ENCODE measurements around the gene RNASE13. TPM values are rescaled to one million over a fixed set of nuclear protein-coding genes. Genes with fewer than 3 reads are reported as not detected.

RNASE13 gene
- total RNA-seq, 1 experiment from 2014 or later = not detected

DNA sequence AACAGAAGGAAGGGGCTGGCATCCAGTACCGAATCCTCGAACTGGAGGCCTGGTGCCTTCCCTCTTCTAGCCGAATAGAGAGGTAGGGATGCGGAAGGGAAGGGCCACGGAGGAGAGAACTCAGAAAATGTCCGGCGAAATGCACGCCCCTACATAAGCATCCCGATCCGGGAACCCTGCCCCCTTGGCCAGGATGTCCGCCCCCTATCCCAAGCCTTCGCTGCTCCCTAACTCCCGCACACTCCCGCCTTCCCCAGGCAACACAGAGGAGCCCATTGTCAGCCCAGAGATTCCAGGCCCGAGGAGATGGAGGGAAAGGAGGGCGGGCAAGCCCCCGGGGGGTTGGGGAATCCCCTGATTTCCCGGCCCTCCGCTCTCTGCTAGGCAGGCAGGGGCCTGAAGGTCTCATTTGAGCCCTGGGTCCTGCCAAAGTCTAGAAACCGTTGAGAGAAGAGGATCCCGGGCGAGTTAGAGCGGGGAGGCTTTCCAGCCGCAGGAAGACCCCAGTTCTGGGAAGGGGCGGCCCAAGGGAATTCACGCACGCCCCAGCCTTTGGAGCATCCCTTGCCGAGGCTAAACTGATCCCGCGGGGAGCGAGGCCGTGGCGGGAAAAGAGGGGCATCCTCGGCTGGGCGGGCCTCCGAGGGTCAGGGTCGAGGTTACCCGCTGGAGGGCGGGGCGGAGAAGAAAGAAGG, 34.9 kb upstream of the RNASE13 start (continued):
- TF ChIP-seq, protein P1, sequence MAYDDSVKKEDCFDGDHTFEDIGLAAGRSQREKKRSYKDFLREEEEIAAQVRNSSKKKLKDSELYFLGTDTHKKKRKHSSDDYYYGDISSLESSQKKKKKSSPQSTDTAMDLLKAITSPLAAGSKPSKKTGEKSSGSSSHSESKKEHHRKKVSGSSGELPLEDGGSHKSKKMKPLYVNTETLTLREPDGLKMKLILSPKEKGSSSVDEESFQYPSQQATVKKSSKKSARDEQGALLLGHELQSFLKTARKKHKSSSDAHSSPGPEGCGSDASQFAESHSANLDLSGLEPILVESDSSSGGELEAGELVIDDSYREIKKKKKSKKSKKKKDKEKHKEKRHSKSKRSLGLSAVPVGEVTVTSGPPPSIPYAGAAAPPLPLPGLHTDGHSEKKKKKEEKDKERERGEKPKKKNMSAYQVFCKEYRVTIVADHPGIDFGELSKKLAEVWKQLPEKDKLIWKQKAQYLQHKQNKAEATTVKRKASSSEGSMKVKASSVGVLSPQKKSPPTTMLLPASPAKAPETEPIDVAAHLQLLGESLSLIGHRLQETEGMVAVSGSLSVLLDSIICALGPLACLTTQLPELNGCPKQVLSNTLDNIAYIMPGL (CRISPR knock-in tag; IDR thresholded peaks at IDR 0.05) = no peak
- TF ChIP-seq, protein P2, sequence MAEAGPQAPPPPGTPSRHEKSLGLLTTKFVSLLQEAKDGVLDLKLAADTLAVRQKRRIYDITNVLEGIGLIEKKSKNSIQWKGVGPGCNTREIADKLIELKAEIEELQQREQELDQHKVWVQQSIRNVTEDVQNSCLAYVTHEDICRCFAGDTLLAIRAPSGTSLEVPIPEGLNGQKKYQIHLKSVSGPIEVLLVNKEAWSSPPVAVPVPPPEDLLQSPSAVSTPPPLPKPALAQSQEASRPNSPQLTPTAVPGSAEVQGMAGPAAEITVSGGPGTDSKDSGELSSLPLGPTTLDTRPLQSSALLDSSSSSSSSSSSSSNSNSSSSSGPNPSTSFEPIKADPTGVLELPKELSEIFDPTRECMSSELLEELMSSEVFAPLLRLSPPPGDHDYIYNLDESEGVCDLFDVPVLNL (CRISPR knock-in tag; IDR thresholded peaks at IDR 0.05; ENCODE audit: borderline replicate concordance, low read depth) = 0 out of 2 replicates have a peak, but pooled peaks have one; percentile 64
- TF ChIP-seq, protein P3, sequence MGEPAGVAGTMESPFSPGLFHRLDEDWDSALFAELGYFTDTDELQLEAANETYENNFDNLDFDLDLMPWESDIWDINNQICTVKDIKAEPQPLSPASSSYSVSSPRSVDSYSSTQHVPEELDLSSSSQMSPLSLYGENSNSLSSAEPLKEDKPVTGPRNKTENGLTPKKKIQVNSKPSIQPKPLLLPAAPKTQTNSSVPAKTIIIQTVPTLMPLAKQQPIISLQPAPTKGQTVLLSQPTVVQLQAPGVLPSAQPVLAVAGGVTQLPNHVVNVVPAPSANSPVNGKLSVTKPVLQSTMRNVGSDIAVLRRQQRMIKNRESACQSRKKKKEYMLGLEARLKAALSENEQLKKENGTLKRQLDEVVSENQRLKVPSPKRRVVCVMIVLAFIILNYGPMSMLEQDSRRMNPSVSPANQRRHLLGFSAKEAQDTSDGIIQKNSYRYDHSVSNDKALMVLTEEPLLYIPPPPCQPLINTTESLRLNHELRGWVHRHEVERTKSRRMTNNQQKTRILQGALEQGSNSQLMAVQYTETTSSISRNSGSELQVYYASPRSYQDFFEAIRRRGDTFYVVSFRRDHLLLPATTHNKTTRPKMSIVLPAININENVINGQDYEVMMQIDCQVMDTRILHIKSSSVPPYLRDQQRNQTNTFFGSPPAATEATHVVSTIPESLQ (CRISPR knock-in tag; IDR thresholded peaks at IDR 0.05) = no peak
- TF ChIP-seq JUN (CRISPR knock-in tag; IDR thresholded peaks at IDR 0.05) = no peak
- TF ChIP-seq, protein P4, sequence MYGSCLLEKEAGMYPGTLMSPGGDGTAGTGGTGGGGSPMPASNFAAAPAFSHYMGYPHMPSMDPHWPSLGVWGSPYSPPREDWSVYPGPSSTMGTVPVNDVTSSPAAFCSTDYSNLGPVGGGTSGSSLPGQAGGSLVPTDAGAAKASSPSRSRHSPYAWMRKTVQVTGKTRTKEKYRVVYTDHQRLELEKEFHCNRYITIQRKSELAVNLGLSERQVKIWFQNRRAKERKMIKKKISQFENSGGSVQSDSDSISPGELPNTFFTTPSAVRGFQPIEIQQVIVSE (CRISPR knock-in tag; IDR thresholded peaks at IDR 0.05; ENCODE audit: borderline replicate concordance) = no peak

DNA sequence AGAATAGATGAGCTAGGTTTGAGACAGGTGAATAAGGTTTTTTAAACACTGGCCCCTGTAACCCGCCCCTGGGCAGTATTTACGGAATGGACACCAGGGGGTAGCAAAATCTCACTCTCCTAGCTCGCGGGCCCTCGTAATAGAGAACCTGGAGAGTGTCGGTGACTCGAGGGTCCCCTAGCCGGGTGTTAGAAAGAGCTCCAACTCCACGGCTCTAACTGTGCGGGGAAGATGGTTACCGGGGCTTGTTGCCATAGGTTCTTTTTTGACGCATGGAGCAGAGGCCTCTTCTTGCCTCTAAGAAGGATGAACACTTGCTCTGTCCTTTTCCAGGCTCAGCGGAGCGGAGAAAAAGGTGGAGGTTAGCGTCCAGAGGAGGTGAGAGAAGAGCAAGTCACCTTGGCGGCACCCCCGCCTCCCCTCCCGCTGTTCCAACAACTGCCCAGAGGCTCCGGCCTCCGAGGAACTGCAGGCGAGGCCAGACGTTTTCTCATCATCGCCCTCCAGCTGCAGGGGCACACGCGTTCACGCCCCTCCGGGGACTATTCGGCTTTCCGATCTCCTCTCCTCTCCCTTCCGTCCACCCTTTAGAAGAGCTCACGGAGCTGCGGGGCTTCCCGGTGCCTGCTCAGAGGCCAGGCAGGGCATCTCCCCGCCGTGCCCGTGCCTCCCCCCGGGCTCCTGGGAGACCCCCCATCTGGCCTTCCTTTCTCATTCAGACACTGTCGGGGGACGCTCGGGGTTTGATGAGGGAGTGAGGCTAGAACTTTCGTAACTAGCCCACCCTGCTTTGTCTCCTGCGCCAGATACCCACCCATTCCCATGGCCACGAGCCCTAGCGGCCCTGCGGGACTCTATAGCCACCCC, 34.1 kb upstream of the RNASE13 start:
- Mint-ChIP-seq H3K4me1 (peaks cover 33% of the 10 kb centered on the region), H3K27ac (peak overlapping the region; percentile 72; the same call in 1 of the 2 replicates), H3K27me3 (ENCODE audit: low read depth) (peaks cover 6% of the 10 kb centered on the region; the same call in 1 of the 2 replicates), H3K36me3 (peaks cover 10% of the 10 kb centered on the region), H3K9me3 (no peaks in the 10 kb centered on the region), H3K4me3 (peak overlapping the region; percentile 89)
- ChIA-PET CTCF (interaction anchor here (0.5 to 5.9 kb wide), 41 partner anchors 10 to 406 kb away, joined by 3 to 142 read pairs (median 4); partner anchors contain the start of genes NDRG2, SLC39A2, TMEM253 and ZNF219), POLR2A (interaction anchor here (0.9 to 1.4 kb wide), 8 partner anchors 19 to 36 kb away, joined by 3 to 8 read pairs (median 4); no protein-coding TSS in a partner anchor)
- DNase-seq (ENCODE audit: low spot score) (peak; percentile 62), ATAC-seq (0 out of 2 replicates have a peak, but pooled peaks have one; percentile 0)
- TF ChIP-seq, protein P5, sequence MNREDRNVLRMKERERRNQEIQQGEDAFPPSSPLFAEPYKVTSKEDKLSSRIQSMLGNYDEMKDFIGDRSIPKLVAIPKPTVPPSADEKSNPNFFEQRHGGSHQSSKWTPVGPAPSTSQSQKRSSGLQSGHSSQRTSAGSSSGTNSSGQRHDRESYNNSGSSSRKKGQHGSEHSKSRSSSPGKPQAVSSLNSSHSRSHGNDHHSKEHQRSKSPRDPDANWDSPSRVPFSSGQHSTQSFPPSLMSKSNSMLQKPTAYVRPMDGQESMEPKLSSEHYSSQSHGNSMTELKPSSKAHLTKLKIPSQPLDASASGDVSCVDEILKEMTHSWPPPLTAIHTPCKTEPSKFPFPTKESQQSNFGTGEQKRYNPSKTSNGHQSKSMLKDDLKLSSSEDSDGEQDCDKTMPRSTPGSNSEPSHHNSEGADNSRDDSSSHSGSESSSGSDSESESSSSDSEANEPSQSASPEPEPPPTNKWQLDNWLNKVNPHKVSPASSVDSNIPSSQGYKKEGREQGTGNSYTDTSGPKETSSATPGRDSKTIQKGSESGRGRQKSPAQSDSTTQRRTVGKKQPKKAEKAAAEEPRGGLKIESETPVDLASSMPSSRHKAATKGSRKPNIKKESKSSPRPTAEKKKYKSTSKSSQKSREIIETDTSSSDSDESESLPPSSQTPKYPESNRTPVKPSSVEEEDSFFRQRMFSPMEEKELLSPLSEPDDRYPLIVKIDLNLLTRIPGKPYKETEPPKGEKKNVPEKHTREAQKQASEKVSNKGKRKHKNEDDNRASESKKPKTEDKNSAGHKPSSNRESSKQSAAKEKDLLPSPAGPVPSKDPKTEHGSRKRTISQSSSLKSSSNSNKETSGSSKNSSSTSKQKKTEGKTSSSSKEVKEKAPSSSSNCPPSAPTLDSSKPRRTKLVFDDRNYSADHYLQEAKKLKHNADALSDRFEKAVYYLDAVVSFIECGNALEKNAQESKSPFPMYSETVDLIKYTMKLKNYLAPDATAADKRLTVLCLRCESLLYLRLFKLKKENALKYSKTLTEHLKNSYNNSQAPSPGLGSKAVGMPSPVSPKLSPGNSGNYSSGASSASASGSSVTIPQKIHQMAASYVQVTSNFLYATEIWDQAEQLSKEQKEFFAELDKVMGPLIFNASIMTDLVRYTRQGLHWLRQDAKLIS (CRISPR knock-in tag; IDR thresholded peaks at IDR 0.05; ENCODE audit: borderline replicate concordance) = no peak
- TF ChIP-seq, protein P6, sequence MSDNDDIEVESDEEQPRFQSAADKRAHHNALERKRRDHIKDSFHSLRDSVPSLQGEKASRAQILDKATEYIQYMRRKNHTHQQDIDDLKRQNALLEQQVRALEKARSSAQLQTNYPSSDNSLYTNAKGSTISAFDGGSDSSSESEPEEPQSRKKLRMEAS (CRISPR knock-in tag; IDR thresholded peaks at IDR 0.05) = peak; percentile 24; the same call in 1 of the 2 replicates
- TF ChIP-seq FOXK1 (CRISPR knock-in tag; IDR thresholded peaks at IDR 0.05) = 0 out of 2 replicates have a peak, but pooled peaks have one; percentile 7
